GM12873 (cell line): ENCODE results near the gene SELENOO.

Experiments used
- CTCF ChIP-seq: IDR thresholded peaks from 2 replicates; pipeline ENCODE4 v1.5.1; 2012; ENCODE audit warnings: low read depth, mild to moderate bottlenecking, moderate library complexity, low read length, control low read depth; ENCODE audit not compliant: insufficient read depth; ENCODE audit errors: missing control alignments

The SELENOO gene

DNA sequence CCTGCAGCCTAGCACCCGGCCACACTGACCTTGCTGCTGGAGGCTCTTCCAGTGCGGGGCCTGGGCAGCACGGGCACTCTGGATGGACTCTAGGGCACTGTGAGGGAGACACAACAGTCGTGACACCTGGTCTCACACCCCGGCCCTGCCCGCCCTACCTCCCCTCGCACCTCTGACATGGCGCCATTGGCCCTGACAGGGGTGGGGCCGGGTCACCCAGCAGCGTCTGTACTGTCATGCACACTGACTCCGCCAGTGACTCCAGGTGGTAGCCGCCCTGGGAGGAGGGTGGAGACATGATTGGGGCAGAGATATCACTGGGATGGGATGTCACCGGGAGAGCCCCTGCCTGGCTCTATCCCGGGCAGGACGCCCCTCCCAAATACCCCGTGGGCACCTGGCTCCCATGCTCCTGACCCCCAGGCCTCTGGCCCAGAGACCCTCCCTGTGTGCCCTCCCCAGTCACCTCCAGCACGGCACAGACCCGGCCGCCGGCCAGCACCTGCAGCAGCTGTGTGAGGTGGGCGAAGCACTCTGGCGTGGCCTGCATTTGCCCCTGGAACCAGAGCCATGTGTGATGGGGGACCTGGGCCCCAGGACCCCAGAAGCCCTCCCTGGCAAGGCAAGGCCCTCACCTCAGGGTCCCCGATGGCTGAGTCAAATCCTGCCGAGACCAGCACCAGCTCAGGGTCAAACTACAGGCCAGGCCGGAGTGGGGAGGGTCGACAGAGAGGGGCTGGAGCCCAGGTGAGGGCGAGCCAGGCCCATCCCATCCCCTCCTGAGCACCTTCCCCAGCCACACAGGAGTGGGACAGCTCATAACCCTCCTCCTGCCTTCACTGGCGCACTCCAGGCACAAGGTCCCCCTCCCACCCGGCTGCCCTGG lies 47.6 kb downstream of the SELENOO start:
- no peak for TF ChIP-seq CTCF

DNA sequence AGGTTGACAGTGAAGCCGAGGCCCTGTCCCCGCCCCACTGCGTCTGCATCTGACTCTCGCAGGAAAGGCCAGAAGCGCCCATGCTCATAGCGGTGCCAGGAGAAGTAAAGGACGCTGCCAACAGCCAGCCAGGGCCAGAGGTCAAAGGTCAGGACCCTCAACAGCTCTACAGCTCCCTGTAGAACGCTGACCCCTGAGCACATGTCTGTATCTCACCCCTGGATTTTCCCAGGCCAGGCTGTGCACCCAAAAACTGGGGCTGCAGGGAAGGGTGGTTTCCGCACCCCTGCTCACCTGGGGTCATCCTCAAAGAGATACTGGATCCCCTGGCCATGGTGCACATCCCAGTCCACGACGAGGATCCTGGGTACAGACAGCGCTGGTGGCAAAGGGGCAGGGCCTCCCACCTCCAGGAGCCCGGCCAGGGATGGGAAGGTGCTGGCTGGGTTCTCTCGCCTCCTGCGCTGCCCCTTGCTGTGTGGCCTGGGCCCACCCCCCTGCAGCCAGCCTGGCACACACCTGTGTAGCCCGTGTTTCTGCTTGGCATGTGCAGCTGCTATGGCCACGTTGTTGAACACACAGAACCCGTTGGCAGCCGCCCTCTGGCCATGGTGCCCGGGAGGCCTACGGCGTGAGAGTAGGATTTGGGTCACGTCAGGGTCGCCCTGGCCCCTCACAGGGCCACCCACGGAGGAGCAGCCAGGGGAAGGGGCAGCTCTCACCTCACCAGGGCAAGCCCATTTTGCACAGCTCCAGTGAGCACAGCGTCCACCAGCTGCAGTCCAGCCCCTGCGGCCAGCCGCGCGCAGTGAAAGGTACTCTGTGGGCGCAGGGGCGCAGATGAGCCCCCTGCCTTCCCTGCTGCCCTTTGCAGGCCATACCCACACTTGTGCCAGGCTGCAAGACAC lies 48.8 kb downstream of the SELENOO start:
- TF ChIP-seq CTCF, result no peak

DNA sequence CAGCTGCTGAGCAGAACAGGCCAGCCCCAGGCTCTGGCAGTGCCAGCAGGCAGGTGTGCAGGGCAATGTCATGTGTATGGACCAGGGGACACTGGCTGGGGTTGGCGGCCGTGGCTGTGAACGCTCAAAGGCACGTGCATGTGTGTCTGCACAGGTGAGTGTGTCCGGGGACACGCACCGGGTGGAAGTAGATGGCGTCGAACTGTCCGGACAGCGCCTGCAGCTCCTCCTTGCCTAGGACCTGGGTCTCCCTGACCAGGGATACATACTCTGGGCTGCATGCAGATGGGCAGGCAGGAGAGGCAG lies 49.4 kb downstream of the SELENOO start:
- no peak for TF ChIP-seq CTCF

DNA sequence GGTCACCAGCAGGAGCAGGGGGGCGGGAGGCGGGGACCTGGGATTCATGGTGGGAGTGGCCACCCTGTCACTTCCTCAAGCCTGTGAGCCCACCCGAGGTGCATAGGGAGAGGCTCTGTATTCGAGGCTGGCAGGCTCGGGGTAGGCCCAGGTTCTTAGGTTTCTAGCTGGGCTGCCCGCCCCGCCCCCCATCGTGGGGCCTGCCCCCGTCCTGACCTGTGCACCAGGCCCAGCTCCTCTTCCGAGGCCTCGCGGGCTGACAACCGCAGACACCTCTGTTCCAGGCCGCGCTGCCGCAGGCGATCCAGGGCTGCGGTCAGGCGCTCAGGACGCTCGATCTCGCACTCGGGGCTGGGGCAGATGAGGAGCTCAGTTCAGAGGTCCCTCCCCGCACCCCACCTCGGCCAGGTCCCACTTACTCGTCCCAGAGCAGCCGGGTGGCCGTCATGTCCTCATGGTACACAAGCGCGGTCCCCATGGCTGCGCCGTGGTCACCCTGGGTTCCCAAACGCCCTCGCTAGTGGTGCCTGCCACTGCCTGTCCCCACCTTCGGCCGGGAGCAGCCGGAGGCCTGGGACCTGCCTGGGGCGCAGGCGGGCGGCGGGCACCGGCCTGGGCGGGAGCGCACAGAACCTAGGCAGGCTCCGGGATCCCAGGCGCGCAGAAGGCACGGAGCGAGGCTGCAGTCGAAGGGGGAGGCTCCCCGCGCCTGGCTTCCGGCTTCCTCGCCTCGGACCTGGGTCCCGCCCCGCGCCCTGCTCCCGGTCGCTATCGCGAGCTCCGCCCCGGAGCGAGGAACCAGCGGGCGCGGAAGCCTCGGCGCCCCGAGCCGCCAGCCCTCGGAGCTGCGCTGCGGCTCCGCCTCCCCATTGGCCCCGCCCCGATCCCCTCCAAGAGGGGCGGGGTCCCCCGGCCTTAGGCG lies 50.0 kb downstream of the SELENOO start, which contains the start of gene HDAC10:
Gene HDAC10 (minus strand): TSS at position 711 of the 922 bp plus-strand sequence. CDS start 233 bp downstream, at position 478.
- TF ChIP-seq CTCF, result no peak

- no peak for TF ChIP-seq CTCF
Observed at GRCh38 chr22:50251477-50252081, 50.8 kb downstream of the SELENOO start.

DNA sequence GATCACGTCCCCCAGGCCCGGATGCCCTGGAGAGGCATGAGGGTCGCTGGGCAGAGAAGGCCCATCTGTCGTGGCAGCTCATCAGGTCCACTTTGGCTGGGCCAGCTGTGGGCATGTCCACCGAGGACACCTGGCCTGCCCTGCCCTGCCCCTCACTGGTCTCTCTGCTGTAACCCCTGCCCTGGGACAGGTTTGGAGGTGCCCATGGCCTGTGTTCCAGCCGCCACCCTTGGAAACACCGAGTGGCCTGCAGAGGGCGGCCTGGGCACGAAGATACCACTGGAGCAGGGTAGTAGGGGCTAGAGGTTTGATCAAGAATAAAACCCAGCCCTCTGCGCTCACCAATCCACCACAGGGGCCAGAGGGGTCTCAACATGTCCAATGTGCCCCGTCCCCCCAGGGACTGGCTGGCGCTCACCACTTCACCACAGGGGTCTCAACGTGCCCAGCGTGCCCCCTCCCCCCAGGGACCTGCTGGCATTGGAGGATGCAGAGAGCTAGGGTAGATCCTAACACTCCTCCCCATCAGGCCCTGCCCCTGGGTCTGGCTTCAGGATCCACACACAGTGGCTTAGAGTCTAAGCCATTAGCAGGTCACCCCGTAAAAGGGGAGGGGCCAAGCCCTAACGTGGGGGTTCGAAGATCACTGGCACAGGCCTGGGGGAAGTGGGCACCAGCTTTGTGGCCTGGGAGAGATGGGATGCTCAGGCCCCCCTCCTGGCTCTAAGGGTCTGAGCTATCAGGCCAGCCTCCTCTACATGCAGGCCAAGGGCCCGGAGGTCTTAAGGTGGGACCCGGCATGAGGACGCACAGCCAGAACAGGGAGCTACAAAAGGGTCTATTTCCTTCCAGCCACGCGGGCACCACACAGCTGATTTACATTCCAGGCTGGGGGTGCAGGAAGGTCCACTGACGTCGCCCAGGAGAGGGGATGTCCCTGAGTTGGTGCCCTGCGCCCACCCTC lies 51.6 kb downstream of the SELENOO start:
- TF ChIP-seq CTCF, result peak; percentile 76
